HepG2 (cell line): ENCODE results near the gene RPS10. TPM values are rescaled to one million over a fixed set of nuclear protein-coding genes. Genes with fewer than 3 reads are reported as not detected.

Source experiments
- CBX1 ChIP-seq: IDR thresholded peaks from one replicate; pipeline ENCODE4 v1.6.1; 2016; ENCODE audit warnings: antibody characterized with exemption, low read depth
- FOXJ3 ChIP-seq: sonication (generic); formaldehyde crosslinking; IDR thresholded peaks from 2 replicates; pipeline ENCODE4 v1.4.0; 2020; ENCODE audit warnings: missing genetic modification reagents, mild to moderate bottlenecking, borderline replicate concordance
- FOXO4 ChIP-seq: sonication (generic); formaldehyde crosslinking; conservative IDR thresholded peaks from 2 replicates; pipeline ENCODE4 v1.8.1; 2023; ENCODE audit warnings: missing genetic modification reagents
- HOXA5 ChIP-seq: sonication (generic); formaldehyde crosslinking; IDR thresholded peaks from 2 replicates; pipeline ENCODE4 v1.4.0; 2020; ENCODE audit warnings: missing genetic modification reagents
- LCORL ChIP-seq, 2 experiments: fragments of 450-650 bp in 1 of 2; sonication (generic) in 1 of 2; formaldehyde crosslinking in 1 of 2; IDR thresholded peaks; 2 replicates each; pipeline versions ENCODE4 v1.5.0 to v1.6.1; 2017 to 2020; ENCODE audit warnings: antibody characterized with exemption in 1 of 2, missing genetic modification reagents in 1 of 2
- NAIF1 ChIP-seq: sonication (generic); formaldehyde crosslinking; IDR thresholded peaks from 2 replicates; pipeline ENCODE4 v1.5.0; 2020; ENCODE audit warnings: mild to moderate bottlenecking, missing genetic modification reagents, borderline replicate concordance
- RBAK ChIP-seq: sonication (generic); formaldehyde crosslinking; IDR thresholded peaks from 2 replicates; pipeline ENCODE4 v1.5.1; 2020; ENCODE audit warnings: mild to moderate bottlenecking, missing genetic modification reagents
- SALL2 ChIP-seq: sonication (generic); formaldehyde crosslinking; IDR thresholded peaks from 2 replicates; pipeline ENCODE4 v1.8.1; 2023; ENCODE audit warnings: mild to moderate bottlenecking, missing genetic modification reagents, inconsistent platforms
- SIN3A ChIP-seq: IDR thresholded peaks from 2 replicates; pipeline ENCODE4 v1.6.1; 2011; ENCODE audit warnings: low read depth, mild to moderate bottlenecking, control low read depth, low read length, borderline replicate concordance
- ZNF496 ChIP-seq: sonication (generic); formaldehyde crosslinking; IDR thresholded peaks from 2 replicates; pipeline ENCODE4 v1.8.1; 2023; ENCODE audit warnings: mild to moderate bottlenecking, moderate library complexity, missing genetic modification reagents; ENCODE audit not compliant: insufficient replicate concordance
- ZNF577 ChIP-seq: sonication (generic); formaldehyde crosslinking; IDR thresholded peaks from 2 replicates; pipeline ENCODE4 v1.4.0; 2020; ENCODE audit warnings: mild to moderate bottlenecking, low read depth, missing genetic modification reagents, borderline replicate concordance
- ZNF691 ChIP-seq: sonication (generic); formaldehyde crosslinking; IDR thresholded peaks from 2 replicates; pipeline ENCODE4 v1.4.0; 2020; ENCODE audit warnings: missing genetic modification reagents, low read depth, mild to moderate bottlenecking, borderline replicate concordance
- ZNF773 ChIP-seq: sonication (generic); formaldehyde crosslinking; IDR thresholded peaks from 2 replicates; pipeline ENCODE4 v1.4.0; 2020; ENCODE audit warnings: missing genetic modification reagents, borderline replicate concordance
- polyA plus RNA-seq, 8 experiments: library from polyadenylated mRNA; depleted of rRNA in 3 of 8; stranded (reverse) in 7 of 8; unstranded in 1 of 8; fragments of >200 nt; fragmentation: Illumina TruSeq in 4 of 8; extraction: Trizol in 4 of 8; gene quantifications; 2 replicates each; pipeline versions ENCODE4 v1.2.1 to v1.2.3, GENCODE V29; 2011 to 2016; ENCODE audit warnings: low read depth in 4 of 8, missing spikeins in 1 of 8, mixed read lengths in 1 of 8; ENCODE audit not compliant: insufficient read depth in 1 of 8
- total RNA-seq, 5 experiments: library from RNA; depleted of rRNA; stranded (reverse); fragments of >200 nt; fragmentation: Illumina TruSeq; extraction: Trizol; gene quantifications; 2 replicates each; pipeline ENCODE4 v1.2.3, GENCODE V29; 2016; ENCODE audit warnings: low read depth in 1 of 5
- TF ChIP-seq, protein P1 (sequence below): sonication (generic); formaldehyde crosslinking; IDR thresholded peaks from 2 replicates; pipeline ENCODE4 v1.4.0; 2020; ENCODE audit warnings: mild to moderate bottlenecking, missing genetic modification reagents
- TF ChIP-seq, protein P2 (sequence below): sonication (generic); formaldehyde crosslinking; IDR thresholded peaks from 2 replicates; pipeline ENCODE4 v1.4.0; 2020; ENCODE audit warnings: missing genetic modification reagents

RPS10 gene
- total and polyA plus RNA-seq, 2 of the 13 experiments (the other 11 are each of a cell fraction or from before 2014, with no cell fraction given): 2,909 to 4,648 TPM

DNA sequence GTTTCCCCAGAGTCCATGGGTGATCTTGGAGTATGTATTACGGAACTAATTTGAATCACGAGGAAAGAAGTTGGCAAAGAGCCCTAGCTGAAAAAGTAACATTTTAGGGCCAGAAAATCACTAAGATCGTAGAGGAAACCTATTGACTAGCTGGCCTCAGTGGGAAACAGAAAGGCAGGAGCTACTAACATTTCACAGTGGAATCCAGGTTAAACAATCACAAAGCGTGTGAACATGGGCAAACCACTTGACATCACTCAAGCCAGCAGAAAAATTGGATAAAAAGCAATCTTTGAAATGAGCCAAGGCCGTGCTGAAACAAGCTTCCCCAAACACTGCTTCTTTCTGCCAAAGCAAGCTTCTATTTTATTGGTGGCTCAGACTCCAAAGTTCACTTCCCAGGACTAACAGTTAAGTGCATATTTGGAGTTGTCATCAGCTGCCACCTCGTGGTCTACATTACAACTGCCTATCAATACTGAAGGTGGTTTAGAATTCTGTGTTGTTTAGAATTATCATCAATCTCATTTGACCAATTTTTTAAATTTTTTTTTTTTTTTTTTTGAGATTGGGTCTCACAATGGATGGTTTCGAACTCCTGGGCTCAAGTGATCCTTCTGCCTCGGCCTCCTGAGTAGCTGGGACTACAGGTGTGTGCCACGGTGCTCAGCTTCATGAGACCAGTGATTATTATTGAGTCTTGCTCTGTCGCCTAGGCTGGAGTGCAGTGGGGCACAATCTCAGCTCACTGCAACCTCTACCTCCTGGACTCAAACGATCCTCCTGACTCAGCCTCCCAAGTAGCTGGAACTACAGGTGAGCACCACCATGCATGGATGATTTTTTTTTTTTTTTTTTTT, 10.6 kb downstream of the RPS10 start (continued):
- TF ChIP-seq, protein P1, sequence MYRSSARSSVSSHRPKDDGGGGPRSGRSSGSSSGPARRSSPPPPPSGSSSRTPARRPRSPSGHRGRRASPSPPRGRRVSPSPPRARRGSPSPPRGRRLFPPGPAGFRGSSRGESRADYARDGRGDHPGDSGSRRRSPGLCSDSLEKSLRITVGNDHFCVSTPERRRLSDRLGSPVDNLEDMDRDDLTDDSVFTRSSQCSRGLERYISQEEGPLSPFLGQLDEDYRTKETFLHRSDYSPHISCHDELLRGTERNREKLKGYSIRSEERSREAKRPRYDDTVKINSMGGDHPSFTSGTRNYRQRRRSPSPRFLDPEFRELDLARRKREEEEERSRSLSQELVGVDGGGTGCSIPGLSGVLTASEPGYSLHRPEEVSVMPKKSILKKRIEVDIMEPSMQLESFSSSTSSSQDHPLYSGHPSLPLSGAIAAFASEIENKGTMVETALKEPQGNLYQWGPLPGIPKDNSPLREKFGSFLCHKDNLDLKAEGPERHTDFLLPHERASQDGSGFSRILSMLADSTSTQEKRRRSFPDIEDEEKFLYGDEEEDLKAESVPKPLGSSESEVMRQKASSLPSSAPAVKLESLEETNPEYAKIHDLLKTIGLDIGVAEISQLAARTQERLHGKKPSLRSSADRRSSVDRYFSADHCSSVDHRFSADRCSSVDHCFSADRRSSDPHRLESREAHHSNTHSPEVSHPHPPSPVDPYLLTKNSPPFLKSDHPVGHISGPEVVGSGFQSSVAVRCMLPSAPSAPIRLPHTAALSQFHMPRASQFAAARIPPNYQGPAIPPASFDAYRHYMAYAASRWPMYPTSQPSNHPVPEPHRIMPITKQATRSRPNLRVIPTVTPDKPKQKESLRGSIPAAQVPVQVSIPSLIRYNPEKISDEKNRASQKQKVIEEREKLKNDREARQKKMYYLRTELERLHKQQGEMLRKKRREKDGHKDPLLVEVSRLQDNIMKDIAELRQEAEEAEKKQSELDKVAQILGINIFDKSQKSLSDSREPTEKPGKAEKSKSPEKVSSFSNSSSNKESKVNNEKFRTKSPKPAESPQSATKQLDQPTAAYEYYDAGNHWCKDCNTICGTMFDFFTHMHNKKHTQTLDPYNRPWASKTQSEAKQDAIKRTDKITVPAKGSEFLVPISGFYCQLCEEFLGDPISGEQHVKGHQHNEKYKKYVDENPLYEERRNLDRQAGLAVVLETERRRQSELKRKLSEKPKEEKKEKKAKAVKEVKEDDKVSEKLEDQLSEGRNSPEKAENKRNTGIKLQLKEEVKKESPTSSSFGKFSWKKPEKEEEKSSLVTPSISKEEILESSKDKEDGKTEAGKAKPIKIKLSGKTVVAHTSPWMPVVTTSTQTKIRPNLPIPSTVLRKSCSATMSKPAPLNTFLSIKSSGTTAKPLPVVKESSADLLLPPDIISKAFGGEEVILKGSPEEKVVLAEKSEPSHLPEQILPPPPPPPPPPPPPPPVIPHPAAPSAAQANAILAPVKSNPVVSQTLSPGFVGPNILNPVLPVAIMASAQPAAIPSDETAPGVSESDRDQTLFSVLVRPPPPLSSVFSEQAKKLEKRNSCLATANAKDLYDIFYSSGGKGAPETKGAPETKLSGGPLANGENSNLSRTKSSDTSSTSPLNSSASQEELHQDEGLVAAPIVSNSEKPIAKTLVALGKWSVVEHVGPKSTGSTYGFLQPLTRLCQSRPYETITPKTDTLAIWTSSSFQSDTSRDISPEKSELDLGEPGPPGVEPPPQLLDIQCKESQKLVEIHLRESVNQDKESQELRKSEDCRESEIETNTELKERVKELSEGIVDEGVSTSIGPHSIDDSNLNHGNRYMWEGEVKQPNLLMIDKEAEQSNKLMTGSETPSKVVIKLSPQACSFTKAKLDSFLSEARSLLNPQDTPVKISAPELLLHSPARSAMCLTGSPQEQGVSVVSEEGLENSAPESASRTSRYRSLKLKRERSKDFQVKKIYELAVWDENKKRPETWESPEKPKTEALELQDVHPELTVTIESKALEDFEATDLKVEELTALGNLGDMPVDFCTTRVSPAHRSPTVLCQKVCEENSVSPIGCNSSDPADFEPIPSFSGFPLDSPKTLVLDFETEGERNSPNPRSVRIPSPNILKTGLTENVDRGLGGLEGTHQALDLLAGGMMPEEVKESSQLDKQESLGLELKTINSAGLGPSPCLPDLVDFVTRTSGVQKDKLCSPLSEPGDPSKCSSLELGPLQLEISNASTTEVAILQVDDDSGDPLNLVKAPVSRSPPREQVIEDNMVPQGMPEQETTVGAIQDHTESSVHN (CRISPR knock-in tag): no peak
- TF ChIP-seq SIN3A (peak; percentile 50; the same call in 1 of the 2 replicates), ZNF496 (no peak), FOXO4 (CRISPR knock-in tag) (no peak), NAIF1 (CRISPR knock-in tag) (peak; percentile 98), CBX1 (no peak), ZNF691 (0 out of 2 replicates have a peak, but pooled peaks have one; percentile 17), ZNF773 (CRISPR knock-in tag) (no peak), HOXA5 (CRISPR knock-in tag) (no peak), RBAK (CRISPR knock-in tag) (no peak; the same call in 1 of the 2 replicates), ZNF577 (CRISPR knock-in tag) (no peak), SALL2 (CRISPR knock-in tag) (no peak), LCORL (IDR thresholded peaks at IDR 0.05) (peak; percentile 50; the same call in 1 of the 2 replicates), LCORL (CRISPR knock-in tag; IDR thresholded peaks at IDR 0.05) (peak; percentile 82; the same call in 1 of the 2 replicates), FOXJ3 (CRISPR knock-in tag) (no peak; the same call in 1 of the 2 replicates)
- TF ChIP-seq, protein P2, sequence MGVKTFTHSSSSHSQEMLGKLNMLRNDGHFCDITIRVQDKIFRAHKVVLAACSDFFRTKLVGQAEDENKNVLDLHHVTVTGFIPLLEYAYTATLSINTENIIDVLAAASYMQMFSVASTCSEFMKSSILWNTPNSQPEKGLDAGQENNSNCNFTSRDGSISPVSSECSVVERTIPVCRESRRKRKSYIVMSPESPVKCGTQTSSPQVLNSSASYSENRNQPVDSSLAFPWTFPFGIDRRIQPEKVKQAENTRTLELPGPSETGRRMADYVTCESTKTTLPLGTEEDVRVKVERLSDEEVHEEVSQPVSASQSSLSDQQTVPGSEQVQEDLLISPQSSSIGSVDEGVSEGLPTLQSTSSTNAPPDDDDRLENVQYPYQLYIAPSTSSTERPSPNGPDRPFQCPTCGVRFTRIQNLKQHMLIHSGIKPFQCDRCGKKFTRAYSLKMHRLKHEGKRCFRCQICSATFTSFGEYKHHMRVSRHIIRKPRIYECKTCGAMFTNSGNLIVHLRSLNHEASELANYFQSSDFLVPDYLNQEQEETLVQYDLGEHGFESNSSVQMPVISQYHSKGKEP: no peak
